ENCODE results near the gene ARRDC3.

- TF ChIP-seq, protein P1, sequence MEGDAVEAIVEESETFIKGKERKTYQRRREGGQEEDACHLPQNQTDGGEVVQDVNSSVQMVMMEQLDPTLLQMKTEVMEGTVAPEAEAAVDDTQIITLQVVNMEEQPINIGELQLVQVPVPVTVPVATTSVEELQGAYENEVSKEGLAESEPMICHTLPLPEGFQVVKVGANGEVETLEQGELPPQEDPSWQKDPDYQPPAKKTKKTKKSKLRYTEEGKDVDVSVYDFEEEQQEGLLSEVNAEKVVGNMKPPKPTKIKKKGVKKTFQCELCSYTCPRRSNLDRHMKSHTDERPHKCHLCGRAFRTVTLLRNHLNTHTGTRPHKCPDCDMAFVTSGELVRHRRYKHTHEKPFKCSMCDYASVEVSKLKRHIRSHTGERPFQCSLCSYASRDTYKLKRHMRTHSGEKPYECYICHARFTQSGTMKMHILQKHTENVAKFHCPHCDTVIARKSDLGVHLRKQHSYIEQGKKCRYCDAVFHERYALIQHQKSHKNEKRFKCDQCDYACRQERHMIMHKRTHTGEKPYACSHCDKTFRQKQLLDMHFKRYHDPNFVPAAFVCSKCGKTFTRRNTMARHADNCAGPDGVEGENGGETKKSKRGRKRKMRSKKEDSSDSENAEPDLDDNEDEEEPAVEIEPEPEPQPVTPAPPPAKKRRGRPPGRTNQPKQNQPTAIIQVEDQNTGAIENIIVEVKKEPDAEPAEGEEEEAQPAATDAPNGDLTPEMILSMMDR (IDR thresholded peaks at IDR 0.05), result no peak
- no peak for TF ChIP-seq POLR2A (IDR thresholded peaks at IDR 0.05)
Measured at GRCh38 chr5:91367344-91367743, 15.8 kb downstream of the ARRDC3 start.

All from heart left ventricle (tissue), 13 donors.